ENCODE measurements around the gene COL11A2. TPM values are rescaled to one million over a fixed set of nuclear protein-coding genes. Genes with fewer than 3 reads are reported as not detected.

COL11A2 gene
- total RNA-seq, 1 experiment from 2014 or later: 2.3 TPM

- Histone ChIP-seq H3T11ph (ENCODE audit: low read length) (no peak overlapping the region), H3K23ac (ENCODE audit: insufficient read length, low read depth, low read length) (no peak overlapping the region)
These were observed 13.4 kb downstream of the COL11A2 start for GRCh38 chr6:33178755-33179475.

More at GRCh38 chr6:33178755-33179475, 13.4 kb downstream of the COL11A2 start:
- TF ChIP-seq CTCF (conservative IDR thresholded peaks at IDR 0.05): no peak
- no peak overlapping the region for H2BK15ac ChIP-seq (ENCODE audit: low read depth, low read length)
- no peaks in the 10 kb centered on the region for H3K4me1 ChIP-seq (ENCODE audit: insufficient read depth, low read length)
- H3K4ac ChIP-seq (ENCODE audit: low read depth, low read length): no peak overlapping the region
- no peaks in the 10 kb centered on the region for H3K23me2 ChIP-seq (ENCODE audit: insufficient read length, low read depth, low read length, poor library complexity, severe bottlenecking)
- H3K27ac ChIP-seq (ENCODE audit: insufficient read length, low read depth, low read length): no peak overlapping the region
- no peaks in the 10 kb centered on the region for H4K20me1 ChIP-seq (ENCODE audit: control insufficient read depth, insufficient read depth, insufficient read length)
- no peak overlapping the region for H2BK120ac ChIP-seq (ENCODE audit: low read depth, low read length, poor library complexity, severe bottlenecking)
- H2BK5ac ChIP-seq (ENCODE audit: insufficient read length, low read length): no peak overlapping the region
- H2BK12ac ChIP-seq (ENCODE audit: insufficient read length, low read depth, low read length): no peak overlapping the region
- no peaks in the 10 kb centered on the region for H3K79me2 ChIP-seq (ENCODE audit: insufficient read depth, low read length)
- H3K56ac ChIP-seq (ENCODE audit: insufficient read length, low read depth, low read length): no peak overlapping the region
- H3K9me3 ChIP-seq (ENCODE audit: control insufficient read depth, low read depth, low read length): no peaks in the 10 kb centered on the region
- no peak overlapping the region for H3K18ac ChIP-seq (ENCODE audit: insufficient read length, low read depth, low read length)
- H2BK20ac ChIP-seq (ENCODE audit: low read depth, low read length, poor library complexity, severe bottlenecking): no peak overlapping the region
- H3K14ac ChIP-seq (ENCODE audit: insufficient read depth, low read length): no peak overlapping the region
- H3K9ac ChIP-seq (ENCODE audit: extremely low read depth, insufficient read length, low read length): no peak overlapping the region
- no peaks in the 10 kb centered on the region for H3K27me3 ChIP-seq (ENCODE audit: insufficient read depth, low read length)
- no peak overlapping the region for H3K27ac Mint-ChIP-seq
- no peak overlapping the region for H4K5ac ChIP-seq (ENCODE audit: insufficient read length, low read depth, low read length)
- no peak overlapping the region for H3K4me2 ChIP-seq (ENCODE audit: insufficient read depth, insufficient read length, low read length)
- no peaks in the 10 kb centered on the region; a peak in 1 of 5 replicates for H3K9me3 Mint-ChIP-seq
- H2AFZ ChIP-seq (ENCODE audit: low read length): no peak overlapping the region
- H3K4me3 Mint-ChIP-seq: no peak overlapping the region; a peak in 1 of 5 replicates
- peaks cover 40% of the 10 kb centered on the region for H3K27me3 Mint-ChIP-seq (ENCODE audit: low read depth)
- H3K36me3 Mint-ChIP-seq (ENCODE audit: insufficient read depth in 1 of 3, low read depth in 3 of 3): peaks cover 0 to 2% (median 0%) of the 10 kb centered on the region in 3 experiments; a peak in 2 of 7 replicates
- no peak overlapping the region for H2AK5ac ChIP-seq (ENCODE audit: insufficient read length, low read length)
- WGBS (ENCODE audit: extremely low coverage, insufficient read length, low lambda C conversion rate): no CpG with 5 or more reads among the region's 10 CpGs
- H3K79me1 ChIP-seq (ENCODE audit: insufficient read depth, low read depth, low read length, poor library complexity, severe bottlenecking): no peaks in the 10 kb centered on the region
- no peak overlapping the region for H4K8ac ChIP-seq (replicated peaks; ENCODE audit: insufficient read length, low read depth, low read length)
- no peak for DNase-seq
- no peaks in the 10 kb centered on the region for H3K4me1 Mint-ChIP-seq
- no peak overlapping the region for H4K91ac ChIP-seq (ENCODE audit: insufficient read length, low read depth, low read length)
